Neuronal stem cell (in vitro differentiated cells): ENCODE measurements around the gene LCLAT1.

Experiments used
- DNase-seq: peaks from one replicate; pipeline ENCODE4 v3.0.0-alpha.2; 2013; ENCODE audit warnings: low spot score
- H2AFZ ChIP-seq: one replicate; pipeline ENCODE4 v1.6.1; 2013; ENCODE audit warnings: mild to moderate bottlenecking, low read length, inconsistent platforms
- H2AK5ac ChIP-seq: 2 replicates; pipeline ENCODE4 v1.6.1; 2013; ENCODE audit warnings: low read depth, mild to moderate bottlenecking, inconsistent platforms, low read length, moderate library complexity, mixed read lengths
- H2BK120ac ChIP-seq: 2 replicates; pipeline ENCODE4 v1.6.1; 2013; ENCODE audit warnings: low read depth, mild to moderate bottlenecking, inconsistent platforms, low read length, moderate library complexity, mixed read lengths
- H2BK12ac ChIP-seq: one replicate; pipeline ENCODE4 v1.6.1; 2013; ENCODE audit warnings: low read length, inconsistent platforms
- H2BK15ac ChIP-seq: 2 replicates; pipeline ENCODE4 v1.6.1; 2013; ENCODE audit warnings: mild to moderate bottlenecking, low read length, inconsistent platforms, mixed read lengths
- H2BK5ac ChIP-seq: one replicate; pipeline ENCODE4 v1.6.1; 2013; ENCODE audit warnings: inconsistent platforms, mild to moderate bottlenecking, low read length, moderate library complexity
- H3K14ac ChIP-seq: one replicate; pipeline ENCODE4 v1.6.1; 2013; ENCODE audit warnings: low read length, inconsistent platforms
- H3K18ac ChIP-seq: 2 replicates; pipeline ENCODE4 v1.6.1; 2013; ENCODE audit warnings: low read length, inconsistent platforms
- H3K23ac ChIP-seq: 2 replicates; pipeline ENCODE4 v1.6.1; 2013; ENCODE audit warnings: low read depth, mild to moderate bottlenecking, mixed read lengths, low read length, inconsistent platforms; ENCODE audit not compliant: poor library complexity
- H3K27ac ChIP-seq: replicated peaks from 3 replicates; pipeline ENCODE4 v1.5.1; 2013; ENCODE audit warnings: low read length, inconsistent platforms
- H3K27me3 ChIP-seq, 3 experiments: 2 replicates each; pipeline ENCODE4 v1.6.1; 2013; ENCODE audit warnings: low read length in 3 of 3, mild to moderate bottlenecking in 2 of 3, inconsistent platforms in 1 of 3, low read depth in 1 of 3, mixed read lengths in 1 of 3, moderate library complexity in 1 of 3; ENCODE audit not compliant: control insufficient read depth in 3 of 3, insufficient read depth in 3 of 3
- H3K36me3 ChIP-seq, 2 donors: replicated peaks in 1 of 2; 2 replicates each; pipeline ENCODE4 v1.6.1; 2013; ENCODE audit warnings: low read length in 2 of 2; ENCODE audit not compliant: control insufficient read depth in 2 of 2, insufficient read depth in 2 of 2
- H3K4ac ChIP-seq: 2 replicates; pipeline ENCODE4 v1.6.1; 2013; ENCODE audit warnings: inconsistent platforms, mild to moderate bottlenecking, low read length, moderate library complexity
- H3K4me1 ChIP-seq, 2 donors: 1 replicate in 1 of 2; 2 replicates in 1 of 2; pipeline ENCODE4 v1.6.1; 2013; ENCODE audit warnings: low read length in 2 of 2, low read depth in 1 of 2; ENCODE audit not compliant: control insufficient read depth in 2 of 2, insufficient read depth in 1 of 2
- H3K4me2 ChIP-seq: one replicate; pipeline ENCODE4 v1.6.1; 2013; ENCODE audit warnings: mild to moderate bottlenecking, low read length, inconsistent platforms; ENCODE audit not compliant: insufficient read depth, poor library complexity, severe bottlenecking
- H3K4me3 ChIP-seq, 2 donors: 2 replicates each; pipeline ENCODE4 v1.5.1; 2013; ENCODE audit warnings: low read length in 2 of 2, mild to moderate bottlenecking in 2 of 2, inconsistent platforms in 1 of 2, moderate library complexity in 1 of 2
- H3K79me1 ChIP-seq: one replicate; pipeline ENCODE4 v1.6.1; 2013; ENCODE audit warnings: low read depth, mild to moderate bottlenecking, inconsistent platforms, low read length, moderate library complexity
- H3K9ac ChIP-seq: one replicate; pipeline ENCODE4 v1.6.1; 2013; ENCODE audit warnings: mild to moderate bottlenecking, low read depth, low read length, inconsistent platforms; ENCODE audit not compliant: poor library complexity
- H3K9me3 ChIP-seq, 2 donors: replicated peaks in 1 of 2; 2 replicates each; pipeline versions ENCODE3 to v1.6.1; 2013; ENCODE audit warnings: low read length in 2 of 2, mild to moderate bottlenecking in 2 of 2, inconsistent platforms in 1 of 2, low read depth in 1 of 2, mixed read lengths in 1 of 2, moderate library complexity in 1 of 2; ENCODE audit not compliant: control insufficient read depth in 2 of 2, insufficient read depth in 1 of 2
- H4K8ac ChIP-seq: one replicate; pipeline ENCODE4 v1.6.1; 2013; ENCODE audit warnings: low read depth, mild to moderate bottlenecking, inconsistent platforms, low read length, moderate library complexity
- H4K91ac ChIP-seq: one replicate; pipeline ENCODE4 v1.6.1; 2013; ENCODE audit warnings: low read length, low read depth, mild to moderate bottlenecking, inconsistent platforms; ENCODE audit not compliant: poor library complexity
- WGBS, 2 donors: extraction: QIAGEN DNeasy Blood & Tissue Kit; methylation state at CpG; one replicate each; pipeline ENCODE4 v1.1.7; 2013; ENCODE audit warnings: missing lambda C conversion rate in 2 of 2, mixed read lengths in 1 of 2; ENCODE audit not compliant: insufficient read length in 2 of 2, insufficient replicate concordance in 1 of 2; ENCODE audit errors: extremely low coverage in 2 of 2; 5-methylcytosine and 5-hydroxymethylcytosine counted together

The LCLAT1 gene

DNA sequence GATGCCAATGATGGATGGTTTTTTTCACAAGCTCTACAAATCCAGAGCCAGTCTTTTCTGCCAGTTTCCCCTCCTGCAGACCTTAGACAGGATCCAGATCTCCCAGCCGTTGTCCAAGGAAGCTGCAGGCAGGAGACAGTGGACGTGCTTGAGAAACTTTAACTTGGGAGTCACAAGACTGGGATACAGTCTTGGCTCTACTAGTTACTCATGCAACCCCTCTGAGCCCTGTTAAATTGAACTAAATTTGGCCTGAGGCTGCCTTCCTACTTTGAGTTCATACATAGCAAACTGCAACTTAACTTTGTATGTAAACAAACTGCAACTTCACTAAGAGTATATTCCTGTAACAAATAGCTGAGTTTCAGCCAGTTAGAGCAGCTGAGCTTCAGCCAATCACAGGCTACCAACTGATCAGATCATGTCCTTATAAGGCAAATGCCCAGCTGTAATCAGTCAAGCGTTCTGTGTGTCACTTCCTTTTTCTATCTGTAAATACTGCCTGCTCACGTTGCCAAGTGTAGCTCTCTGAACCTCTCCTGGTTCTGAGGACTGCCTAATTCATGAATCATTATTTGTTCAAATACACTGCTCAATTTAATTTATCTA lies 219.3 kb downstream of the LCLAT1 start:
- Histone ChIP-seq H3K18ac (no peak overlapping the region), H2AFZ (peak overlapping the region; percentile 73), H4K8ac (no peak overlapping the region), H2BK12ac (no peak overlapping the region), H3K27me3 (no peaks in the 10 kb centered on the region), H2BK15ac (no peak overlapping the region), H3K14ac (no peak overlapping the region), H3K36me3 (no peaks in the 10 kb centered on the region), H3K4me3 (no peak overlapping the region), H3K79me1 (no peaks in the 10 kb centered on the region), H3K9ac (no peak overlapping the region), H3K23ac (no peak overlapping the region), H3K4me1 (peaks cover 0 to 2% of the 10 kb centered on the region in 2 donors), H3K9me3 (peaks cover 0 to 2% of the 10 kb centered on the region in 2 donors), H2BK120ac (no peak overlapping the region), H4K91ac (no peak overlapping the region), H3K4me2 (no peak overlapping the region), H3K4ac (no peak overlapping the region), H3K27ac (no peak overlapping the region), H2BK5ac (no peak overlapping the region), H2AK5ac (no peak overlapping the region)
- WGBS, 2 donors: no CpG with 5 or more reads among the region's 4 CpGs
- no peak for DNase-seq

DNA sequence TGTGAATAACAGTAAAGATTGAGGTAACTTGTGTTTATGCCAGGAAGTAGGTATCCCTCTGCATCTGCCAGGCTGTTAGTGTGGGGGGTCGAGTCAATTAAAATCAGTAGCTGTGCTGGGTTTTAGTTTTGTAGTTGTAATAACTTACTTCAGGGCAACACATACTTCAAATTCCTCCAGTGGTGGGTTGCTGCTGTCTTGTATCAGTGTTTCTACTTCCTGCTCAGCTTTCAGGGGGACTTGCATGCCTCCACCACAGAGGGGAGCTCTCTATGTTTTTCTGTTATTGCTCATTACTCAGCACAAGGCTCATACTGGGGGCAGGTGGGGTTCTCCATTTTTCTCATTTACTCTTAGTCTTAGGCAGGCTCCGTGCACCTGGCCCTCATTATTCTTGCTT lies 223.4 kb downstream of the LCLAT1 start:
- no peak overlapping the region for H2BK15ac ChIP-seq
- no peak overlapping the region for H2BK12ac ChIP-seq
- H2BK120ac ChIP-seq: no peak overlapping the region
- no CpG with 5 or more reads among the region's 2 CpGs for WGBS, 2 donors
- DNase-seq: no peak
- no peak overlapping the region for H3K4me3 ChIP-seq
- no peaks in the 10 kb centered on the region for H3K4me1 ChIP-seq
- H4K8ac ChIP-seq: no peak overlapping the region
- H2AFZ ChIP-seq: no peak overlapping the region
- H2BK5ac ChIP-seq: no peak overlapping the region
- no peak overlapping the region for H3K4ac ChIP-seq
- no peaks in the 10 kb centered on the region for H3K27me3 ChIP-seq
- no peaks in the 10 kb centered on the region for H3K36me3 ChIP-seq
- H3K9ac ChIP-seq: no peak overlapping the region
- no peak overlapping the region for H3K23ac ChIP-seq
- no peak overlapping the region for H4K91ac ChIP-seq
- no peak overlapping the region for H3K18ac ChIP-seq
- H3K79me1 ChIP-seq: no peaks in the 10 kb centered on the region
- no peak overlapping the region for H3K4me2 ChIP-seq
- no peak overlapping the region for H3K27ac ChIP-seq
- H2AK5ac ChIP-seq: no peak overlapping the region
- peaks cover 0 to 2% of the 10 kb centered on the region in 2 donors for H3K9me3 ChIP-seq
- no peak overlapping the region for H3K14ac ChIP-seq

DNA sequence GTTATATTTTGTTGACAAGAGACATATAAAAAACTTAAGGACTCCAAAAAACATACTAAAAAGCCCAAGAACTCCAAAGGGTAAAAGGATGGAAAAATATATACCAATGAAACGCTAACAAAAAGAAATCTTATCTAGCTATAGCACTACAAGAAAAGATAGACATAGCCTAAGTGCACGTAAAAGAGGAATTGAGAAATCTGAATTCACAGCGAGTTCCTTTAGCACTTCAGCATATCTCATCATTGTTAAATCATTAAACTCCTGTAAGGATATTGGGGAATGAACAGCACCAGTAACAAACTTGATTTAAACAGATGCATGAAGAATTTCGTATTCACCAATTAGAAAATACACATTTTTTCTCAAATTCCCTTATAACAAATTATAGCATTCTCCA lies 226.1 kb downstream of the LCLAT1 start:
- Histone ChIP-seq H2BK15ac (no peak overlapping the region), H2BK120ac (no peak overlapping the region), H3K27ac (no peak overlapping the region), H3K9ac (no peak overlapping the region), H3K27me3 (no peaks in the 10 kb centered on the region), H3K4ac (no peak overlapping the region), H2BK12ac (no peak overlapping the region), H3K4me3 (no peak overlapping the region), H3K14ac (no peak overlapping the region), H2AK5ac (no peak overlapping the region), H3K9me3 (peaks cover 0 to 2% of the 10 kb centered on the region in 2 donors), H4K8ac (no peak overlapping the region), H3K18ac (no peak overlapping the region), H3K4me1 (no peaks in the 10 kb centered on the region), H4K91ac (no peak overlapping the region), H2BK5ac (no peak overlapping the region), H3K4me2 (no peak overlapping the region), H3K79me1 (peaks cover 2% of the 10 kb centered on the region), H3K23ac (no peak overlapping the region), H2AFZ (no peak overlapping the region), H3K36me3 (no peaks in the 10 kb centered on the region)
- DNase-seq: no peak
- WGBS, 2 donors: no CpG with 5 or more reads among the region's 4 CpGs

DNA sequence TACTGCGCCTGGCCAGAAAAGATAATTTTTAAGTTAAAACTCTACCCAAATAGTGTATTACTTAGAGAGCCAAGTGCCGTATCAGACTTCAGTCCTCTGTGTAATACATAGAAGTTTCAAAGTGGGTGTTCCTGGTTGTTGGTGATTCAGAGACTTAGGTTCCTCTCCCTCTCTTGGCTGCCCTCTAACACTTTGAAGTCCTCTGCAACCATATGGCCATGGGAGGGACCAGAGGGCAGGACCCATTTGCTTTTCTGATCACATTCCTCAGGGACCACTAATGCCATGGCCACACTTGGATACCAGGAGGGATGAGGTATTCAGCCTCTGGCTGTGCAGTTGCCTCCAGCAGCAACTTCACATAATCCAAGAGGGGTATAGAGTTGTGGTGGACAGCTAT lies 228.7 kb downstream of the LCLAT1 start:
- H2BK120ac ChIP-seq: no peak overlapping the region

More for the DNA sequence above, 228.7 kb downstream of the LCLAT1 start:
- H2BK15ac ChIP-seq: no peak overlapping the region
- no peak overlapping the region for H3K27ac ChIP-seq
- H3K4me2 ChIP-seq: no peak overlapping the region
- no peaks in the 10 kb centered on the region for H3K4me1 ChIP-seq
- H2AFZ ChIP-seq: no peak overlapping the region
- H3K79me1 ChIP-seq: peaks cover 2% of the 10 kb centered on the region
- no peak for DNase-seq
- no peak overlapping the region for H3K4me3 ChIP-seq
- no peak overlapping the region for H2BK12ac ChIP-seq
- no peak overlapping the region for H3K14ac ChIP-seq
- no peak overlapping the region for H2BK5ac ChIP-seq
- no peak overlapping the region for H3K4ac ChIP-seq
- no peak overlapping the region for H4K8ac ChIP-seq
- no peak overlapping the region for H3K18ac ChIP-seq
- no peak overlapping the region for H2AK5ac ChIP-seq
- H3K9me3 ChIP-seq: no peaks in the 10 kb centered on the region
- H3K9ac ChIP-seq: no peak overlapping the region
- peaks cover 0 to 2% (median 0%) of the 10 kb centered on the region in 3 experiments for H3K27me3 ChIP-seq
- no peaks in the 10 kb centered on the region for H3K36me3 ChIP-seq
- H3K23ac ChIP-seq: no peak overlapping the region
- no peak overlapping the region for H4K91ac ChIP-seq
- WGBS, 2 donors: no CpG with 5 or more reads among the region's 2 CpGs
